Uterus (tissue), 2 donors: ENCODE measurements around the gene ATAD2B.

ENCODE experiments used
- POLR2A ChIP-seq, 2 donors: fragments of 450-650 bp; IDR thresholded peaks; one replicate each; pipeline ENCODE4 v1.6.1; 2016; ENCODE audit warnings: antibody characterized with exemption in 2 of 2, mild to moderate bottlenecking in 1 of 2, moderate library complexity in 1 of 2
- TF ChIP-seq, protein P1 (sequence below), 4 experiments: fragments of 200-600 bp in 2 of 4; fragments of 450-650 bp in 2 of 4; sonication (generic) in 2 of 4; IDR thresholded peaks; one replicate each; pipeline ENCODE4 v1.5.1; 2016 to 2019; ENCODE audit warnings: antibody characterized with exemption in 4 of 4, mild to moderate bottlenecking in 2 of 4, moderate library complexity in 1 of 4

DNA sequence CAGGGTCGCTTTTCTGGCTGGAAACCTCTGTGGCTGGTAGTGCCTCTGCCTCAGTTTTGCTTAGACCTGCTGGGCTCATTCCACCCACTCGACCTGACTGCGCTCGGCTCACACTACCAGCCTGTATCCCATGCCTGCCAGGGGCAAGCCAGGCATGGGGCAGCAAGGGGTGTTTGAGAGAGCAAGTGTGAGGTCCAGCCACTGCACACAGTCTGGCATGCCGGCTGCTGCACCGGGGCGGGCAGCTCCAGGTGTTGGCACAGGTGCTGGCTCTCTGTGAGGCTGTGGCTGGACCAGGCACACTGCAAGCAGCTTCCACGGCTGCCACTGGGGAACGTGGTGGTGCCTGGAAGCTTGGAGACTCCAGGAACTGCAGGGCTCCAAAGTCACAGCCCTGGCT is 90.9 kb downstream of the ATAD2B start:
- TF ChIP-seq, protein P1, sequence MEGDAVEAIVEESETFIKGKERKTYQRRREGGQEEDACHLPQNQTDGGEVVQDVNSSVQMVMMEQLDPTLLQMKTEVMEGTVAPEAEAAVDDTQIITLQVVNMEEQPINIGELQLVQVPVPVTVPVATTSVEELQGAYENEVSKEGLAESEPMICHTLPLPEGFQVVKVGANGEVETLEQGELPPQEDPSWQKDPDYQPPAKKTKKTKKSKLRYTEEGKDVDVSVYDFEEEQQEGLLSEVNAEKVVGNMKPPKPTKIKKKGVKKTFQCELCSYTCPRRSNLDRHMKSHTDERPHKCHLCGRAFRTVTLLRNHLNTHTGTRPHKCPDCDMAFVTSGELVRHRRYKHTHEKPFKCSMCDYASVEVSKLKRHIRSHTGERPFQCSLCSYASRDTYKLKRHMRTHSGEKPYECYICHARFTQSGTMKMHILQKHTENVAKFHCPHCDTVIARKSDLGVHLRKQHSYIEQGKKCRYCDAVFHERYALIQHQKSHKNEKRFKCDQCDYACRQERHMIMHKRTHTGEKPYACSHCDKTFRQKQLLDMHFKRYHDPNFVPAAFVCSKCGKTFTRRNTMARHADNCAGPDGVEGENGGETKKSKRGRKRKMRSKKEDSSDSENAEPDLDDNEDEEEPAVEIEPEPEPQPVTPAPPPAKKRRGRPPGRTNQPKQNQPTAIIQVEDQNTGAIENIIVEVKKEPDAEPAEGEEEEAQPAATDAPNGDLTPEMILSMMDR (IDR thresholded peaks at IDR 0.05), result no peak
- TF ChIP-seq POLR2A (IDR thresholded peaks at IDR 0.05), result no peak
